ENCODE measurements around the gene TPR. TPM values are rescaled to one million over a fixed set of nuclear protein-coding genes. Genes with fewer than 3 reads are reported as not detected.

The TPR gene
- total RNA-seq, 1 donor from 2014 or later, result 41.1 TPM

DNA sequence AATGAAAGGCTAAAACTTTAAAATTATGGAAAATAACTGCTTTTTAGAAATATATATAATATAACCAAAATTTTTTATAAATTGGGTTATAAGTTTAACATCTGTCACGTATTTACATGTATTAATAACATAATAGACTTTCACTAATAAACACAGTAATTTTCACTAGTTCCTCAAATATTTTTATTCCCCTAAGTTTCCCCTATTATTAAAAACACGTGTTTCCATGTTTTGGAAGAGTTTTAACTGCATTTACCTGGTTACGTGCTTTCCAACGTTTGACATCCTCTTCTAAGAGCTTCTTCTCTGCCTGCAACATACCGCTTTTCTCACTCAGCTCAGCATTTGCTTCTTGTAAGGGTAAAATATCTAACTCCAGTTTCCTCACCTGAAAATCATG lies 34.3 kb downstream of the TPR start:
- intact Hi-C loops (cut with DNase I), result no loop called here
- no peak for ATAC-seq

DNA sequence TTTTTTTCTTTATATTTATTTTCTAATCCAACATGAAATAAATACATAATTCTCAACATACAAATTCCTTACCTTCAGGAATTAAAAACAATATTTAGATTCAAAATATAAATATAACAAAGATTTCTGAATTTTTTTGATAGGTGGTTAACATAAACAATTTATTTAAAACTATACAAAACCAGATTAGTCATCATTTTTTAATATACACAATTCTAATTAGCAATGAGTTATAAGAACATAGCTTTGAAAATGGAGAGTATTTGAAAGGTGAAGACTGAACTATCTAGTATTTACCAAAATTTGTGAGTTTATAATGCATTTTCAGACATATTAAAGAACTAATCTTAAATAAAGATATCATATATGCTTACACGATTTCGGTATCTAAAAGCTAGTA lies 37.5 kb downstream of the TPR start:
- intact Hi-C loops (cut with DNase I), result no loop called here
- DNase-seq (ENCODE audit: missing footprints) (no peak), ATAC-seq (no peak)

More for the DNA sequence above, 34.3 kb downstream of the TPR start:
- DNase-seq (ENCODE audit: missing footprints), result no peak

DNA sequence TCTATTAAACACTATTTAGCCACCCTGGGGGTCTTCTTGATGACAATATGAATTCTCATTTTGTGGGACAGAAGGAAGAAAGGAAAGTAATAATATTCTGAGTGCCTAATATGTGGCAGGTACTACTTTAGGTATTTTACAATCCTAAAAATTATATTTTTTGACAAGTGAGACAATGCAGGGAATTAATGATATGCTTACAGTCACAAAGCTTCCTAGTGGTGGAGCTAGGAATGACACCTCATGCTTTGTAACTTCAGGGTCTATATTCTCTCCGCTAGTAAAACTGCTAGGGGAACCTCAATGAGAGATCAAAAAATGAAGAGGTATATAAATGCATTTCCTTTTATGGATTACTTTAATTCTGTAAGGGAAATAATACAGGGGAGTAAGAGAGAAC lies 44.3 kb downstream of the TPR start:
- intact Hi-C loops (cut with DNase I), result no loop called here
- no peak for DNase-seq (ENCODE audit: missing footprints)
- ATAC-seq, result no peak

DNA sequence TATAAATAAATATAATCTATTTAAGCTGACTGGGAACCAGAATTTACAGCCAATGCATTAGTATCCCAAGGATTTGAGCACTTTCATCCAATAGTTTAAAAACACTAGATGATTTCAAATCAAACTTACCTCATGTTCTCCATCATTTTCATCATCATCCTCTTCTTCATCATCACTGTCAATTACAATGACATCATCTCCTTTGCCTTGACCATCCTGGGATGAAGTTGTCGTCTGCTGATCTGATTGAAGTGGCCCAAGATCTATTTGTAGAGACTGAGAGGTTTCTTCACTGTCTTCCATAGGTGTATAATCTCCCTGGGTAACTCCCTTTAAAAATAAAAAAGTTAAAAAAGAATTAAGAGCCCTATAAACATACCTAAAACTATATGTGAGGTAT lies 47.7 kb downstream of the TPR start:
- DNase-seq (ENCODE audit: missing footprints) (no peak), ATAC-seq (no peak)
- intact Hi-C loops (cut with DNase I), result no loop called here

DNA sequence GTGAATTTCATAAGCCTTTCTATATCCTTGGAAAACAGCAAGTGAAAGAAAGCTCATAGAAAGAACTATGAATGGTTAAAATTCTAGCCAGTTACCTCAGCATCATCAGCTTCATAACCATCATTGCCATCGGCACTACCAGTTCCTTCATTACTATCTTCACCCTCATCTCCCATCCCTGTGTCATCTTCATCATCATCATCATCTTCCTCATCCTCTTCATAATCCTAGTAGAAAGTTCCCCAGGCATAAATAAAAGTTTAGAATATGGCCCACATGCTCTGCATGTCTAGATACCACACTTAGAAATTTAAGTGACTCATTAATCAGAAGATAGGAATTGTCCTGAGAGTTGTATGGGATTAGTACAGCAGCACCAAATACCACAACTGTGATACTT lies 49.0 kb downstream of the TPR start:
- intact Hi-C loops (cut with DNase I), result no loop called here
- ATAC-seq (no peak), DNase-seq (ENCODE audit: missing footprints) (no peak)

DNA sequence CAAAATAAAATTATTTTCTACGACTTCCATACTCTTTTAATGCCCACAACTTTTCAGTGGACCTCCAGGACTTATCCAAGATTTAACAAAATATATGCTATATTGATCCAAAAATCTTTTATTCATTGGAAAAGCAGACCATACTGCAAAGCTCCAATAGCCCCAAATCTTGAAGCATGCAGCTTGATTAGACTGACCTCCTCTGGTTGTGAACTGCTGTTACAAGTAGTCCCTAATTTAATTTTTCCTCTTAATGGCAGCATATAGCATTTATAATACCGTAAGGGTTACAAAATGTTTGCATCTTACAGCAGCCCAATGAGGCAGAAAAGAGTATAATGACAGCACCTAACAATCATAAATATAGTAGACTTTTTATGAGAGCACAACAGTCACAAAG lies 49.8 kb downstream of the TPR start:
- DNase-seq (ENCODE audit: missing footprints), result no peak
- ATAC-seq, result no peak
- intact Hi-C loops (cut with DNase I), result no loop called here

DNA sequence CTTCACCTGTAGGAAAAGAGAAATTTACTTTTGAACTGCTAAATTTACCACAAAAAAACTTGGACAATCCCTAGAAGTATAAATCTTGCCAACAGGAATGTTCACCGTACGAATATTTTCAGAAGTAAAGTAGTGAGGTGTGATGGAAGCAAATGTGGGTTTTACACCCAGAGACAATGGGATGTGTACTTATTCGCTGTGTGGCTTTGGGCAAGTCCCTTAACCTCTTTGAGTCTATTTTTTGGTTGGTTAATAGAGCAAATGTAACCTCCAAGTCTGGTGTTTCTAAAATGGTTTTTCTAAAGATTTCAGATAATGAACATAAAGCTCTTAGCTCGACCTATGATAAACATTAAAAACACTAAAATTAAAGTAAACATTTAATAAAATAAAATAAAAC lies 51.2 kb downstream of the TPR start:
- intact Hi-C loops (cut with DNase I), result loop anchor here (5.0 kb wide), 1 partner anchor 38 kb away; no protein-coding TSS in a partner anchor
- no peak for DNase-seq (ENCODE audit: missing footprints)
- ATAC-seq, result no peak

DNA sequence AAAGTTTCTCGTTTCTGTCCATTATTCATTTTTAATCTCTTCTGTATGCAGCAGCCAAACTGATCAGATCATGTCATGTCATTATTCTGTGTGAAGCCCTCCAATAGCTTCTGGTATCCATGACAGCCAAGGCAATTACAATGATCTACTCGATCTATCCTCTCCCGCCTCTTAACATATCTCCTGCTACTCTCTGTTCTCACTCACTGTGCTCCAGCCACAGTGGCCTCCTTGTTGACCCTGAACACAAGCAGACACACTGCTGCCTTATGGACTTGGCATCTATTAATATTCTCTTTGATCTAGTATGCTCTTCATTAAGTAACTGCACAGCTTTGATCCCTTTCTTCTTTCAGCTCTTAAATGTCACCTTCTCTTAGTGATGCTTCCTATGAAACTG lies 59.5 kb downstream of the TPR start:
- no peak for ATAC-seq

DNA sequence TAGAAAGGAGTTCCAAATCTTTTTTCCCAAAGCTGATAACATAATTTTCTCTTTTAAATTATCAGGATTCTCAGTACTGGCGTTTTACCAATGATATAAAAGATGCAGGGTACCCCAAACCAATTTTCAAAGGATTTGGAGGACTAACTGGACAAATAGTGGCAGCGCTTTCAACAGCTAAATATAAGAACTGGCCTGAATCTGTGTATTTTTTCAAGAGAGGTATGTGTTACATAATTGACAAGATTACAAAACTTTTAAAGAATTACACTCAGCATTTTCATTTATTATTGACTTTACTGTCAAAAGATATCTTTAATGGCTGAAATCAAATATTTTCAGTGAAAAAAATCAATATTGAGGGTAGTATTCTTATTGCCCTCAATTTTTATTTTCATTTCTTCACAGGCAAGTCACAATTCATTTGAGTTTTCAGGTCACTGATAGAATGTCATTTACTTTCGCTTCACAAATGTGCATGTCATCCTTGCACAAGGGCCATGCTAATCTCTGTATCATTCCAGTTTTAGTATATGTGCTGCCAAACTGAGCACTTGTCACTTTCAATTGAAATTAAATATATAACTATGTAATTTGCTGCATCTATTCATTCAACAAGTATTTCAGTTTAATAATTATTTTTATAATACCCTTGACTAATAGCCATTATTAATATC lies 63.5 kb downstream of the TPR start:
- intact Hi-C loops (cut with DNase I), result no loop called here
- DNase-seq (ENCODE audit: missing footprints) (no peak), ATAC-seq (no peak)

More for the DNA sequence above, 59.5 kb downstream of the TPR start:
- intact Hi-C loops (cut with DNase I), result no loop called here
- no peak for DNase-seq (ENCODE audit: missing footprints)

DNA sequence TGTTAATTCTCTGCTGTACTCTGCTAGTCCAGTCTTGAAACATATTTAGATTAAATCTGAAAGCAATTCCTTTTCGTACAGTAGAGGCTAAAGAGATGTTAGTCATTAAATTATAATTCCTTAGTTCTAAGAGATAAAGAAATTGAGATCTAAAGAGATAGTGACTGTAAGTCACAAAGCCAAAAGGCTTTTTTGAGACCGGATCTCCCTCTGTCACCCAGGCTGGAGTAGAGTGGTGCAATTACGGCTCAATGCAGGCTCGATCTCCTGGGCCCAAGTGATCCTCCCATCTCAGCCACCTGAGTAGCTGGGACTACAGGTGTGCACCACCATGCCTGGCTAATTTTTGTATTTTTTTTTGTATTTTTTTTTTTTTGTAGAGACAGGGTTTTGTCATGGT lies 64.7 kb downstream of the TPR start:
- DNase-seq (ENCODE audit: missing footprints), result no peak
- intact Hi-C loops (cut with DNase I), result no loop called here
- ATAC-seq, result no peak

DNA sequence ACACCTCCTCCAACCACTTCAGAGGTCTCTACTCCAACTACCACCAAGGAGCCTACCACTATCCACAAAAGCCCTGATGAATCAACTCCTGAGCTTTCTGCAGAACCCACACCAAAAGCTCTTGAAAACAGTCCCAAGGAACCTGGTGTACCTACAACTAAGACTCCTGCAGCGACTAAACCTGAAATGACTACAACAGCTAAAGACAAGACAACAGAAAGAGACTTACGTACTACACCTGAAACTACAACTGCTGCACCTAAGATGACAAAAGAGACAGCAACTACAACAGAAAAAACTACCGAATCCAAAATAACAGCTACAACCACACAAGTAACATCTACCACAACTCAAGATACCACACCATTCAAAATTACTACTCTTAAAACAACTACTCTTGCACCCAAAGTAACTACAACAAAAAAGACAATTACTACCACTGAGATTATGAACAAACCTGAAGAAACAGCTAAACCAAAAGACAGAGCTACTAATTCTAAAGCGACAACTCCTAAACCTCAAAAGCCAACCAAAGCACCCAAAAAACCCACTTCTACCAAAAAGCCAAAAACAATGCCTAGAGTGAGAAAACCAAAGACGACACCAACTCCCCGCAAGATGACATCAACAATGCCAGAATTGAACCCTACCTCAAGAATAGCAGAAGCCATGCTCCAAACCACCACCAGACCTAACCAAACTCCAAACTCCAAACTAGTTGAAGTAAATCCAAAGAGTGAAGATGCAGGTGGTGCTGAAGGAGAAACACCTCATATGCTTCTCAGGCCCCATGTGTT lies 66.6 kb downstream of the TPR start:
- DNase-seq (ENCODE audit: missing footprints) (no peak), ATAC-seq (no peak)
- intact Hi-C loops (cut with DNase I), result no loop called here

DNA sequence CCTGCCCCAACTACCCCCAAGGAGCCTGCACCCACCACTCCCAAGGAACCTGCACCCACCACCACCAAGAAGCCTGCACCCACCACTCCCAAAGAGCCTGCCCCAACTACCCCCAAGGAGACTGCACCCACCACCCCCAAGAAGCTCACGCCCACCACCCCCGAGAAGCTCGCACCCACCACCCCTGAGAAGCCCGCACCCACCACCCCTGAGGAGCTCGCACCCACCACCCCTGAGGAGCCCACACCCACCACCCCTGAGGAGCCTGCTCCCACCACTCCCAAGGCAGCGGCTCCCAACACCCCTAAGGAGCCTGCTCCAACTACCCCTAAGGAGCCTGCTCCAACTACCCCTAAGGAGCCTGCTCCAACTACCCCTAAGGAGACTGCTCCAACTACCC lies 67.6 kb downstream of the TPR start:
- no peak for ATAC-seq
- intact Hi-C loops (cut with DNase I), result no loop called here
- no peak for DNase-seq (ENCODE audit: missing footprints)

DNA sequence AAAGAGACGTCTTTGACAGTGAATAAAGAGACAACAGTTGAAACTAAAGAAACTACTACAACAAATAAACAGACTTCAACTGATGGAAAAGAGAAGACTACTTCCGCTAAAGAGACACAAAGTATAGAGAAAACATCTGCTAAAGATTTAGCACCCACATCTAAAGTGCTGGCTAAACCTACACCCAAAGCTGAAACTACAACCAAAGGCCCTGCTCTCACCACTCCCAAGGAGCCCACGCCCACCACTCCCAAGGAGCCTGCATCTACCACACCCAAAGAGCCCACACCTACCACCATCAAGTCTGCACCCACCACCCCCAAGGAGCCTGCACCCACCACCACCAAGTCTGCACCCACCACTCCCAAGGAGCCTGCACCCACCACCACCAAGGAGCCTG lies 68.5 kb downstream of the TPR start:
- ATAC-seq, result no peak
- intact Hi-C loops (cut with DNase I), result no loop called here
- DNase-seq (ENCODE audit: missing footprints), result no peak

DNA sequence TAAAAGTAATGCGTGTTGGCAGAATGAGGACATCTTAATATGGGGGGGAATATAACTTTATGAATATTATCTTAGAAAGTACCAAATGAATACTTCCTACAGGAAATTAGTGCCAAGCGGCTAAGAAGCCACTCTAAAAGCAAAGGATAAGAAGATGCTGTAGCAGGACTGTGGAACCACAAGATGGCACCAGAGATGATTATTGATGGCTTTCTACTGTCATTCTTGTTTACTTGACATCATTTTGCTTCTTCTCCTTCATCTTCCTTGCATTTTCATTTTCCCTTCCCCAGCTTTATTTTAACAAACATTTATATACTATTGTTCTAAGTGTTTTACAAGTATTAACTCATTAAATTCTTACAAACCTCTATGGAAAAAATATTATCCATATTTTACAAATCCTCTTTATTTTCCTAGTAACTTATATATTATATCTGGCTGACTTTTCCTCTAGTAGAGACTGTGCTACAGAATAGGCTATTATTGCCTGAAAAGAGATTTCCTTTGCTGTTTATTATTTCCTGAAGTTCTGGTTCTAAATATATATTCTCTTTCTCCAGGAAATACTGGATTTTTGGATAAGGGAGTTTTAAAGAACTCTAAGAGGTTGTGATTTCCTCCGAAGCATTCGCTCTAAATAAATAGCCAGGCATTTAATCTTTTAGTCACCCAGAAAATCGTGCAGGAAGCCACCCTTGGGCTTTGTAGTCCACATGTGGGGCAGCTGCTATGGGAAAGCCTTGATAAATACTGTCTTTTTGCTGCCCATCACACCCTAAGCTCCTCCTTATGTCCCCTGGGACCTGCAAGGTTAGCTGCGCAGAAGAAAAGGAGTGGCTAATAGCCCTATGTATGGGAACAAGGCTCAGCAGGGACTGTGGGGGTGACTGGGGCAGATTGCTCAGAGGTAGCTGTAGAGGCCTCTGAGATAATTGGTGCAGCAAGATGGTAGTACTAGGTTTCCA lies 69.8 kb downstream of the TPR start:
- intact Hi-C loops (cut with DNase I), result no loop called here
- no peak for ATAC-seq
- no peak for DNase-seq (ENCODE audit: missing footprints)

DNA sequence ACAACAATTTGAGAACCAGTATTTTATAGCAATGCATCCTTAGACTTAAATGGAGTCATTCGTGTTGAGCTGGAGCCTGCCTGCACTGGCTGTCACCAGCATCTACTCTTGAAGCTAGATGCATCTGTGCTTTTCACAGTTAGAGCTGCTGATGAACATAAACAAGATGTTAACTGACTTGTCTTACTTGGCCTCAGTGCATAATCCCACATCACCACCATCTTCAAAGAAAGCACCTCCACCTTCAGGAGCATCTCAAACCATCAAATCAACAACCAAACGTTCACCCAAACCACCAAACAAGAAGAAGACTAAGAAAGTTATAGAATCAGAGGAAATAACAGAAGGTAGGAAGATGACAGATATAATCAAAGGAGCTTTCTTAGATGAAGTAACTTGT lies 71.1 kb downstream of the TPR start:
- no peak for ATAC-seq
- intact Hi-C loops (cut with DNase I), result no loop called here
- DNase-seq (ENCODE audit: missing footprints), result no peak

DNA sequence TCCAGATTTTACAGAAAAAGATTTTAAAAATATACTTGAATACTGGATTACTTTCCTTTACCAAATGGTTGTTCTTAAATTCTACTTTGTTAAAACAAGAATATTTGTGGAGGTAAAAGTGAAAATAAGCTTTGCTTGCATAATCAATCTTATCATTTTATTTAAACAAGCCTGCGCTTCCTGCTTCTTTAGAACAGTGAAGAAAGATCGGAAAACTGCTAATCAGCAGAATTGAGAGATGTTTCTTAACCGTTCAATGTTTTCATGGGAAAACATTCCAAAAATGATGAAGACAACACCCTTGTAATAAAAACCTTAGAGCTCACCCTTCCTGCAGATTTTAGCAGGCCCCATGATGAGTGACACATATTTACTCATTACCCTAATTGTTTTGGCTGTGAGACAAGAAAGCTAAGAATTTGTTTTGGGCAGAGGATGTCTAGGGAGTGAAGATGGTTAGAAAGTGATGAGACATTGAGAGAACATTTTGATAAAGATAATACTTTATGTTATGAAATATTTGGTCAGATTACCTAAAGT lies 72.6 kb downstream of the TPR start:
- DNase-seq (ENCODE audit: missing footprints) (no peak), ATAC-seq (no peak)
- intact Hi-C loops (cut with DNase I), result no loop called here

DNA sequence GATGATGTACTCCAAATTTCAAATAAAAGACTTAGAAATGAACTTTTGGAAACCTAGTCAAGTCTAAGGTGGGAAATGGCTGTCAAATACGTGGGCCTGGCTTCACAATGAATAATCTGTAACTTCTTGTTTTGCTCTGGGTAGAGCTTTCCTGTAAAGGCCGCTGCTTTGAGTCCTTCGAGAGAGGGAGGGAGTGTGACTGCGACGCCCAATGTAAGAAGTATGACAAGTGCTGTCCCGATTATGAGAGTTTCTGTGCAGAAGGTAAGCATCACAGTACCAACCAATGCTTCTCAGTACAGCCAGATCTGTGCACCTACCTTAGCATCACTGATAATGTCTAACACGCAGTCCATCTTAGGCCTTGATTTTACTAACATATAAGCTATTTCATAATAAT lies 73.6 kb downstream of the TPR start:
- intact Hi-C loops (cut with DNase I), result no loop called here
- no peak for ATAC-seq
- no peak for DNase-seq (ENCODE audit: missing footprints)

DNA sequence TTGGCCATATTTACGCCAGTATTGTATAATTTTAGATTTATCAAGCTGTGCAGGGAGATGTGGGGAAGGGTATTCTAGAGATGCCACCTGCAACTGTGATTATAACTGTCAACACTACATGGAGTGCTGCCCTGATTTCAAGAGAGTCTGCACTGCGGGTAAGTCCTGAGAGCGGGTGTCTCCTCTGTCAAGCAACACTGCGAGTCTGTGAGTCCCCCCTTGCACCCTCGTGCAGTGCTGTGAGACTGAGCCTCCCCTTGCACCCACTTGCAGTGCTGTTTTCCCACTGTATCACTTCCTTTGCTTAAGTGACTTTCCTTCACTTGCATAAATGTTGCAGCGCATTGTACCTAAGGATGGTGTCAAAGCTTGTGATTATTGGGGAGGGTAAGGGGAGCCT lies 75.0 kb downstream of the TPR start:
- intact Hi-C loops (cut with DNase I), result no loop called here
- DNase-seq (ENCODE audit: missing footprints), result no peak
- no peak for ATAC-seq

DNA sequence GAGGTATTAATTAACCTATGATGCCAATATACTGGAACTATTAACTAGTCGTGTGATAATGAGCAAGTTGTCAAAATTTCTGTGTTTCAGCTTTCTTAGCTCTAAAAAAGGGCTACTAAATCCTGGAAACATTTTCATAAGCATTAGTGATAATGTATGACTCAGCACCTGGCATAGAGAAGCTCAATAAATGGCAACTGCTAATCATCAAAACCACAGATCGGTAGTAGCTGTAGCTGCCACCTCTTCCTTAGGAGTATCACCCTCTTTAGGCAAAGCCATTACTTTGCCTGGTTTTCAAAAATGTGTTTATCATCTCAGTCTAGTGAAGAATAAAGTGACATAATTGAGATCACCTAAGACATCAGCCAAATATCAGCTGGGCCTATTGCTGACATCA lies 75.5 kb downstream of the TPR start:
- DNase-seq (ENCODE audit: missing footprints) (no peak), ATAC-seq (no peak)
- intact Hi-C loops (cut with DNase I), result no loop called here
